Measurements from ENCODE around the gene CLCN2.

GRCh38 chr3:184346480-184347190 is 14.8 kb downstream of the CLCN2 start:
- TF ChIP-seq CHD2 (IDR thresholded peaks at IDR 0.05; ENCODE audit: low read length) = no peak
- TF ChIP-seq POLR2AphosphoS5 (IDR thresholded peaks at IDR 0.05; ENCODE audit: low read depth, low read length) = no peak; the same call in 1 of the 2 replicates
- TF ChIP-seq, protein P1, sequence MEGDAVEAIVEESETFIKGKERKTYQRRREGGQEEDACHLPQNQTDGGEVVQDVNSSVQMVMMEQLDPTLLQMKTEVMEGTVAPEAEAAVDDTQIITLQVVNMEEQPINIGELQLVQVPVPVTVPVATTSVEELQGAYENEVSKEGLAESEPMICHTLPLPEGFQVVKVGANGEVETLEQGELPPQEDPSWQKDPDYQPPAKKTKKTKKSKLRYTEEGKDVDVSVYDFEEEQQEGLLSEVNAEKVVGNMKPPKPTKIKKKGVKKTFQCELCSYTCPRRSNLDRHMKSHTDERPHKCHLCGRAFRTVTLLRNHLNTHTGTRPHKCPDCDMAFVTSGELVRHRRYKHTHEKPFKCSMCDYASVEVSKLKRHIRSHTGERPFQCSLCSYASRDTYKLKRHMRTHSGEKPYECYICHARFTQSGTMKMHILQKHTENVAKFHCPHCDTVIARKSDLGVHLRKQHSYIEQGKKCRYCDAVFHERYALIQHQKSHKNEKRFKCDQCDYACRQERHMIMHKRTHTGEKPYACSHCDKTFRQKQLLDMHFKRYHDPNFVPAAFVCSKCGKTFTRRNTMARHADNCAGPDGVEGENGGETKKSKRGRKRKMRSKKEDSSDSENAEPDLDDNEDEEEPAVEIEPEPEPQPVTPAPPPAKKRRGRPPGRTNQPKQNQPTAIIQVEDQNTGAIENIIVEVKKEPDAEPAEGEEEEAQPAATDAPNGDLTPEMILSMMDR (IDR thresholded peaks at IDR 0.05; ENCODE audit: control extremely low read depth in 1 of 3, insufficient read depth in 1 of 3, low read depth in 1 of 3, low read length in 3 of 3) = no peak
- no peak for TF ChIP-seq RFX5 (IDR thresholded peaks at IDR 0.05; ENCODE audit: borderline replicate concordance, low read depth, low read length)
